Measurements from ENCODE around the gene DPCD.

DNA sequence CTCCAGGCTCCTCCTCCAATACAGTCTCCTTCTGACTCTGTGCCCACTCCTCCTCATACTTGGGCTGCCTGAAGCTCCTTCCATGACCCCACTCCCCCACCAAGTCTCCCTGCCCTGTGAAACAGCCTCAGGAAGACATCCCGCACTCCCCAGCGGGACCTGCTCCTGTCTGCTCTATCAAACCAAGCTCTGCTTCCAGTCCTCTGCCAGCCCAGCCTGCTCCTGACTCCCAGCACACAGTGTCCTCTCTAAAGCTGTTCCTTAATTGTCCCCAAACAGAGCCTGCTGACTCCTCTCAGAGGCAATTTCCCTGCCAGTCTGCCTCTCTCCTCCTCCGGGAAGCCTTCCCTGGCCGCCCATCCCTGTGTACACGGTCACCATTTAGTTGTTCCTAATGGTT, 9.9 kb upstream of the DPCD start:
- TF ChIP-seq, protein P1, sequence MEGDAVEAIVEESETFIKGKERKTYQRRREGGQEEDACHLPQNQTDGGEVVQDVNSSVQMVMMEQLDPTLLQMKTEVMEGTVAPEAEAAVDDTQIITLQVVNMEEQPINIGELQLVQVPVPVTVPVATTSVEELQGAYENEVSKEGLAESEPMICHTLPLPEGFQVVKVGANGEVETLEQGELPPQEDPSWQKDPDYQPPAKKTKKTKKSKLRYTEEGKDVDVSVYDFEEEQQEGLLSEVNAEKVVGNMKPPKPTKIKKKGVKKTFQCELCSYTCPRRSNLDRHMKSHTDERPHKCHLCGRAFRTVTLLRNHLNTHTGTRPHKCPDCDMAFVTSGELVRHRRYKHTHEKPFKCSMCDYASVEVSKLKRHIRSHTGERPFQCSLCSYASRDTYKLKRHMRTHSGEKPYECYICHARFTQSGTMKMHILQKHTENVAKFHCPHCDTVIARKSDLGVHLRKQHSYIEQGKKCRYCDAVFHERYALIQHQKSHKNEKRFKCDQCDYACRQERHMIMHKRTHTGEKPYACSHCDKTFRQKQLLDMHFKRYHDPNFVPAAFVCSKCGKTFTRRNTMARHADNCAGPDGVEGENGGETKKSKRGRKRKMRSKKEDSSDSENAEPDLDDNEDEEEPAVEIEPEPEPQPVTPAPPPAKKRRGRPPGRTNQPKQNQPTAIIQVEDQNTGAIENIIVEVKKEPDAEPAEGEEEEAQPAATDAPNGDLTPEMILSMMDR (IDR thresholded peaks at IDR 0.05): no peak
- TF ChIP-seq POLR2AphosphoS5 (IDR thresholded peaks at IDR 0.05): no peak
- TF ChIP-seq POLR2A (IDR thresholded peaks at IDR 0.05): no peak

Data from breast epithelium (tissue), 3 donors.